Cardiac muscle cell (in vitro differentiated cells and primary cell): Measurements from ENCODE around the gene UPK1A. TPM values are rescaled to one million over a fixed set of nuclear protein-coding genes. Genes with fewer than 3 reads are reported as not detected.

ENCODE experiments used
- DNase-seq, 2 donors: peaks; one replicate each; pipeline versions ENCODE4 v3.0.0 to v3.0.0-alpha.2; 2010 to 2017; ENCODE audit warnings: low read depth in 1 of 2, low spot score in 1 of 2
- H3K27ac ChIP-seq: fragments of 200-600 bp; sonication (generic); 2 replicates; pipeline ENCODE4 v1.5.1; 2016
- H3K27me3 ChIP-seq: fragments of 200-600 bp; sonication (generic); 2 replicates; pipeline ENCODE4 v1.6.0; 2016; ENCODE audit warnings: control low read depth
- H3K36me3 ChIP-seq: fragments of 200-600 bp; sonication (generic); 2 replicates; pipeline ENCODE4 v1.5.1; 2016; ENCODE audit warnings: control low read depth
- H3K4me1 ChIP-seq: fragments of 200-600 bp; sonication (generic); 2 replicates; pipeline ENCODE4 v1.8.1; 2017; ENCODE audit warnings: low read depth, mild to moderate bottlenecking, mixed run types
- H3K4me3 ChIP-seq: fragments of 200-600 bp; sonication (generic); 2 replicates; pipeline ENCODE4 v1.5.1; 2016; ENCODE audit warnings: mild to moderate bottlenecking
- H3K9me3 ChIP-seq: fragments of 200-600 bp; sonication (generic); 2 replicates; pipeline ENCODE4 v1.5.1; 2017; ENCODE audit warnings: low read depth, mild to moderate bottlenecking, control low read depth
- CTCF ChIP-seq: IDR thresholded peaks from 2 replicates; pipeline ENCODE4 v1.5.1; 2012; ENCODE audit warnings: low read depth, mild to moderate bottlenecking, low read length
- polyA plus RNA-seq: library from polyadenylated mRNA; unstranded; fragments of >200 nt; fragmentation: Nextera tagmentation; extraction: Ambion mirVana; gene quantifications from 2 replicates; pipeline ENCODE4 v1.2.1, GENCODE V29; 2016
- total RNA-seq: library from RNA; depleted of rRNA; stranded (reverse); fragments of >200 nt; gene quantifications from 2 replicates; pipeline ENCODE4 v1.2.3, GENCODE V29; 2016

The UPK1A gene
- total and polyA plus RNA-seq, 2 experiments from 2014 or later, result 1.4 TPM; not detected in 1

GRCh38 chr19:35622750-35623149 lies 43.6 kb upstream of the UPK1A start:
- Histone ChIP-seq H3K36me3 (no peaks in the 10 kb centered on the region), H3K27ac (no peak overlapping the region), H3K4me1 (no peaks in the 10 kb centered on the region), H3K27me3 (no peaks in the 10 kb centered on the region), H3K9me3 (no peaks in the 10 kb centered on the region), H3K4me3 (no peak overlapping the region)
- TF ChIP-seq CTCF, result no peak
- no peak for DNase-seq

- DNase-seq, result no peak
- H3K27ac ChIP-seq, result no peak overlapping the region
- no peaks in the 10 kb centered on the region for H3K36me3 ChIP-seq
- no peak for TF ChIP-seq CTCF
- H3K27me3 ChIP-seq, result no peaks in the 10 kb centered on the region
- H3K4me1 ChIP-seq, result no peaks in the 10 kb centered on the region
- H3K9me3 ChIP-seq, result no peaks in the 10 kb centered on the region
- no peak overlapping the region for H3K4me3 ChIP-seq
Measured at GRCh38 chr19:35623327-35624010, 42.8 kb upstream of the UPK1A start.

- H3K36me3 ChIP-seq, result peaks cover 12% of the 10 kb centered on the region
- TF ChIP-seq CTCF, result no peak
- H3K9me3 ChIP-seq, result no peaks in the 10 kb centered on the region
- no peaks in the 10 kb centered on the region for H3K27me3 ChIP-seq
- peak overlapping the region; percentile 50 for H3K4me3 ChIP-seq
- peak overlapping the region; percentile 78 for H3K27ac ChIP-seq
- peaks cover 4% of the 10 kb centered on the region for H3K4me1 ChIP-seq
- DNase-seq, result no peak
Measured at GRCh38 chr19:35628264-35628564, 38.1 kb upstream of the UPK1A start.

GRCh38 chr19:35628565-35629331 lies 37.6 kb upstream of the UPK1A start, which contains the start of gene RBM42:
Gene RBM42, plus strand, starts transcription at chr19:35629036. Its CDS starts 118 bp downstream, at chr19:35629154.
- DNase-seq, result peak; percentile 98 to 99

GRCh38 chr19:35629332-35629633 lies 37.0 kb upstream of the UPK1A start:
- no peaks in the 10 kb centered on the region for H3K27me3 ChIP-seq

More at GRCh38 chr19:35628565-35629331, 37.6 kb upstream of the UPK1A start, which contains the start of gene RBM42:
- H3K9me3 ChIP-seq, result no peaks in the 10 kb centered on the region
- peaks cover 12% of the 10 kb centered on the region for H3K36me3 ChIP-seq
- peaks cover 4% of the 10 kb centered on the region for H3K4me1 ChIP-seq
- H3K4me3 ChIP-seq, result peak within 1 kb of the TSS; percentile 66
- no peak for TF ChIP-seq CTCF
- no peaks in the 10 kb centered on the region for H3K27me3 ChIP-seq
- peak within 1 kb of the TSS; percentile 78 for H3K27ac ChIP-seq

More at GRCh38 chr19:35629332-35629633, 37.0 kb upstream of the UPK1A start:
- Histone ChIP-seq H3K9me3 (no peaks in the 10 kb centered on the region), H3K4me3 (peak overlapping the region; percentile 66), H3K36me3 (peaks cover 12% of the 10 kb centered on the region), H3K27ac (peak overlapping the region; percentile 59), H3K4me1 (peaks cover 4% of the 10 kb centered on the region)
- no peak for DNase-seq
- no peak for TF ChIP-seq CTCF
